K562 (cell line): ENCODE measurements around the gene SCYL1. TPM values are rescaled to one million over a fixed set of nuclear protein-coding genes. Genes with fewer than 3 reads are reported as not detected.

ENCODE experiments used
- ASH1L ChIP-seq: fragments of 450-650 bp; IDR thresholded peaks from 2 replicates; pipeline ENCODE4 v1.6.1; 2018; ENCODE audit warnings: borderline replicate concordance, mild to moderate bottlenecking, low read depth; ENCODE audit not compliant: partially characterized antibody
- CBFA2T2 ChIP-seq: fragments of 450-650 bp; conservative IDR thresholded peaks from 2 replicates; pipeline ENCODE4 v1.6.1; 2017; ENCODE audit warnings: mild to moderate bottlenecking
- CBX3 ChIP-seq, 2 experiments: IDR thresholded peaks; 1 replicate in 1 of 2; 2 replicates in 1 of 2; pipeline ENCODE4 v1.6.1; 2012; ENCODE audit warnings: inconsistent platforms in 2 of 2, low read length in 2 of 2, borderline replicate concordance in 1 of 2, control low read depth in 1 of 2
- CCAR2 ChIP-seq: fragments of 200-400 bp; formaldehyde crosslinking; IDR thresholded peaks from 2 replicates; pipeline ENCODE4 v1.6.1; 2017; ENCODE audit warnings: mild to moderate bottlenecking, low read depth, low read length
- GABPA ChIP-seq: fragments of 200-800 bp; sonication (Bioruptor generic); conservative IDR thresholded peaks from 2 replicates; pipeline ENCODE4 v1.6.1; 2016; ENCODE audit warnings: low read depth, missing genetic modification characterization, missing compliant biosample characterization
- HDAC8 ChIP-seq: fragments of 450-650 bp; IDR thresholded peaks from 2 replicates; pipeline ENCODE4 v1.6.1; 2016; ENCODE audit warnings: mild to moderate bottlenecking, missing genetic modification characterization, moderate library complexity, missing compliant biosample characterization
- HMG20B ChIP-seq: fragments of 250-450 bp; sonication (Bioruptor Pico); IDR thresholded peaks from 2 replicates; pipeline ENCODE4 v1.5.0; 2021; ENCODE audit warnings: mild to moderate bottlenecking
- L3MBTL2 ChIP-seq: fragments of 450-650 bp; IDR thresholded peaks from 2 replicates; pipeline ENCODE4 v1.6.1; 2016; ENCODE audit warnings: mild to moderate bottlenecking, moderate library complexity
- POLR2G ChIP-seq: fragments of 200-400 bp; formaldehyde crosslinking; IDR thresholded peaks from 2 replicates; pipeline ENCODE4 v1.6.1; 2017; ENCODE audit warnings: low read depth, mild to moderate bottlenecking, antibody characterized with exemption, low read length, moderate library complexity
- SAFB2 ChIP-seq: fragments of 200-400 bp; formaldehyde crosslinking; IDR thresholded peaks from 2 replicates; pipeline ENCODE4 v1.6.1; 2018; ENCODE audit warnings: borderline replicate concordance, low read length, low read depth, moderate library complexity; ENCODE audit not compliant: severe bottlenecking
- SMARCC2 ChIP-seq: fragments of 450-650 bp; IDR thresholded peaks from 2 replicates; pipeline ENCODE4 v1.6.1; 2017; ENCODE audit warnings: antibody characterized with exemption, moderate library complexity, mild to moderate bottlenecking, low read depth
- SRSF1 ChIP-seq: fragments of 200-400 bp; formaldehyde crosslinking; IDR thresholded peaks from 2 replicates; pipeline ENCODE4 v1.6.1; 2017; ENCODE audit warnings: mild to moderate bottlenecking, low read depth, low read length, moderate library complexity
- STAT5A ChIP-seq: IDR thresholded peaks from 2 replicates; pipeline ENCODE4 v1.6.1; 2012; ENCODE audit warnings: low read length, inconsistent platforms, borderline replicate concordance
- TEAD4 ChIP-seq, 2 experiments: sonication (generic) in 1 of 2; formaldehyde crosslinking in 1 of 2; IDR thresholded peaks; 2 replicates each; pipeline versions ENCODE4 v1.6.1 to v1.8.0; 2012 to 2022; ENCODE audit warnings: borderline replicate concordance in 1 of 2, inconsistent platforms in 1 of 2, low read length in 1 of 2, mild to moderate bottlenecking in 1 of 2, missing genetic modification reagents in 1 of 2
- ZNF175 ChIP-seq: fragments of 200-800 bp; sonication (Bioruptor generic); IDR thresholded peaks from 2 replicates; pipeline ENCODE4 v1.6.1; 2016; ENCODE audit warnings: low read depth, mild to moderate bottlenecking, missing genetic modification characterization, missing compliant biosample characterization
- ZNF224 ChIP-seq: sonication (generic); formaldehyde crosslinking; IDR thresholded peaks from 2 replicates; pipeline ENCODE4 v1.8.0; 2022; ENCODE audit warnings: mild to moderate bottlenecking, missing genetic modification reagents
- polyA plus RNA-seq, 8 experiments: library from polyadenylated mRNA; depleted of rRNA in 4 of 8; stranded (reverse) in 5 of 8; unstranded in 3 of 8; fragments of >200 nt; fragmentation: Nextera tagmentation in 2 of 8; fragmentation: Illumina TruSeq in 1 of 8; extraction: Ambion mirVana in 2 of 8; extraction: Trizol in 1 of 8; gene quantifications; 2 replicates each; pipeline versions ENCODE4 v1.2.1 to v1.2.3, GENCODE V29; 2011 to 2014; ENCODE audit warnings: inconsistent platforms in 1 of 8, missing spikeins in 1 of 8
- total RNA-seq, 7 experiments: library from RNA; depleted of rRNA in 6 of 7; stranded (reverse); fragments of >200 nt in 6 of 7; fragmentation: Illumina TruSeq in 2 of 7; extraction: Trizol in 2 of 7; gene quantifications; 2 replicates each; pipeline versions ENCODE4 v1.2.1 to v1.2.3, GENCODE V29; 2011 to 2021; ENCODE audit warnings: low replicate concordance in 1 of 7
- TF ChIP-seq, protein P1 (sequence below): fragments of 450-650 bp; IDR thresholded peaks from 2 replicates; pipeline ENCODE4 v1.6.1; 2016; ENCODE audit warnings: borderline replicate concordance
- TF ChIP-seq, protein P2 (sequence below): fragments of 250-450 bp; sonication (Bioruptor Pico); IDR thresholded peaks from 2 replicates; pipeline ENCODE4 v1.8.0; 2022; ENCODE audit warnings: moderate library complexity, mild to moderate bottlenecking, inconsistent platforms
- TF ChIP-seq, protein P3 (sequence below): IDR thresholded peaks from 2 replicates; pipeline ENCODE4 v1.6.1; 2012; ENCODE audit warnings: low read depth, low read length, improper control_type of control experiment, borderline replicate concordance
- TF ChIP-seq, protein P4 (sequence below): fragments of 450-650 bp; conservative IDR thresholded peaks from 2 replicates; pipeline ENCODE4 v1.6.1; 2016; ENCODE audit warnings: missing genetic modification characterization, low read depth, mild to moderate bottlenecking, control low read depth, missing compliant biosample characterization

Gene SCYL1
- total and polyA plus RNA-seq, 9 of the 15 experiments (the other 6 are each of a cell fraction or from before 2014, with no cell fraction given): 1.9 to 145 (median 57.6) TPM

DNA sequence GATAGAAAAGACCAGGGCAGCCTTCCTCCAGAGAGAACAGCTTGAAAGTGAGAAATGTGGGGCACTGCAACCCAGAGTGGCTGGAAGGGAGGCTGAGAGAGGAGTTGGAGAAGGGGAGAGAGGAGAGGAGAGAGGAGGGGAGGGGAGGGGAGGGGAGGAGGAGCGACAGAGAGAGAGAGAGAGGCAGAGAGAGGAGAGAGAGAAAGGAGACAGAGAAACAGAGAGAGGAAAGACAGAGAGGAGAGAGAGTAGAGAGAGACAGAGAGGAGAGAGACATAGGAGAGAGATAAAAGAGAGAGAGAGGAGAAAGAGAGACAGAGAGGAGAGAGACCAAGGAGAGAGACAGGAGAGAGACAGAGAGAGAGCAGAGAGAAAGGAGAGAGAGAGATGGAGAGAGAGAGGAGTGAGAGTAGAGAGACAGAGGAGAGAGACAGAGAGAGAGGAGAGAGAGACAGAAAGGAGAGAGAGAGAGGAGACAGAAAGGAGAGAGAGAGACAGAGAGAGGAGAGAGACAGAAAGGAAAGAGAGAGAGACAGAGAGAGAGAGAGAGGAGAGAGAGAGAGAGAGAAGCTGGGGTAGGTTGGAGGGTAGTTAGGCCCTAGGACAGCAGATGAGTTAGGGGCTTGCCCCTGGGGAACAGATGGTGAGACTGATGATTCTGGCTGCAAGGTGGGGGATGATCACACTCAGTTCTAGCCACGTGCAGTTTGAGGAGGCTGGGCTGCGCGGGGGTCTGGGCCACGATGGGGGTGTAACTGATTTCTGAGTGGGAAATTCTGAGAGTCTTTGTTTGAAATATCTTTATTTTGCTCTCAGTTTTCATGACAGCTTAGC is 8.5 kb upstream of the SCYL1 start (continued):
- TF ChIP-seq CBX3 (IDR thresholded peaks at IDR 0.05; ENCODE audit: borderline replicate concordance in 1 of 2, low read length in 2 of 2): no peak
- TF ChIP-seq, protein P1, sequence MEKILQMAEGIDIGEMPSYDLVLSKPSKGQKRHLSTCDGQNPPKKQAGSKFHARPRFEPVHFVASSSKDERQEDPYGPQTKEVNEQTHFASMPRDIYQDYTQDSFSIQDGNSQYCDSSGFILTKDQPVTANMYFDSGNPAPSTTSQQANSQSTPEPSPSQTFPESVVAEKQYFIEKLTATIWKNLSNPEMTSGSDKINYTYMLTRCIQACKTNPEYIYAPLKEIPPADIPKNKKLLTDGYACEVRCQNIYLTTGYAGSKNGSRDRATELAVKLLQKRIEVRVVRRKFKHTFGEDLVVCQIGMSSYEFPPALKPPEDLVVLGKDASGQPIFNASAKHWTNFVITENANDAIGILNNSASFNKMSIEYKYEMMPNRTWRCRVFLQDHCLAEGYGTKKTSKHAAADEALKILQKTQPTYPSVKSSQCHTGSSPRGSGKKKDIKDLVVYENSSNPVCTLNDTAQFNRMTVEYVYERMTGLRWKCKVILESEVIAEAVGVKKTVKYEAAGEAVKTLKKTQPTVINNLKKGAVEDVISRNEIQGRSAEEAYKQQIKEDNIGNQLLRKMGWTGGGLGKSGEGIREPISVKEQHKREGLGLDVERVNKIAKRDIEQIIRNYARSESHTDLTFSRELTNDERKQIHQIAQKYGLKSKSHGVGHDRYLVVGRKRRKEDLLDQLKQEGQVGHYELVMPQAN: peak; percentile 36; the same call in 1 of the 2 replicates
- TF ChIP-seq ZNF175: no peak
- TF ChIP-seq, protein P2, sequence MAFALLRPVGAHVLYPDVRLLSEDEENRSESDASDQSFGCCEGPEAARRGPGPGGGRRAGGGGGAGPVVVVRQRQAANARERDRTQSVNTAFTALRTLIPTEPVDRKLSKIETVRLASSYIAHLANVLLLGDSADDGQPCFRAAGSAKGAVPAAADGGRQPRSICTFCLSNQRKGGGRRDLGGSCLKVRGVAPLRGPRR (CRISPR knock-in tag): no peak
- TF ChIP-seq, protein P3, sequence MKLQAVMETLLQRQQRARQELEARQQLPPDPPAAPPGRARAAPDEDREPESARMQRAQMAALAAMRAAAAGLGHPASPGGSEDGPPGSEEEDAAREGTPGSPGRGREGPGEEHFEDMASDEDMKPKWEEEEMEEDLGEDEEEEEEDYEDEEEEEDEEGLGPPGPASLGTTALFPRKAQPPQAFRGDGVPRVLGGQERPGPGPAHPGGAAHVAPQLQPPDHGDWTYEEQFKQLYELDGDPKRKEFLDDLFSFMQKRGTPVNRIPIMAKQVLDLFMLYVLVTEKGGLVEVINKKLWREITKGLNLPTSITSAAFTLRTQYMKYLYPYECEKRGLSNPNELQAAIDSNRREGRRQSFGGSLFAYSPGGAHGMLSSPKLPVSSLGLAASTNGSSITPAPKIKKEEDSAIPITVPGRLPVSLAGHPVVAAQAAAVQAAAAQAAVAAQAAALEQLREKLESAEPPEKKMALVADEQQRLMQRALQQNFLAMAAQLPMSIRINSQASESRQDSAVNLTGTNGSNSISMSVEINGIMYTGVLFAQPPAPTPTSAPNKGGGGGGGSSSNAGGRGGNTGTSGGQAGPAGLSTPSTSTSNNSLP: no peak
- no peak for TF ChIP-seq SMARCC2
- no peak for TF ChIP-seq ASH1L
- TF ChIP-seq, protein P4, sequence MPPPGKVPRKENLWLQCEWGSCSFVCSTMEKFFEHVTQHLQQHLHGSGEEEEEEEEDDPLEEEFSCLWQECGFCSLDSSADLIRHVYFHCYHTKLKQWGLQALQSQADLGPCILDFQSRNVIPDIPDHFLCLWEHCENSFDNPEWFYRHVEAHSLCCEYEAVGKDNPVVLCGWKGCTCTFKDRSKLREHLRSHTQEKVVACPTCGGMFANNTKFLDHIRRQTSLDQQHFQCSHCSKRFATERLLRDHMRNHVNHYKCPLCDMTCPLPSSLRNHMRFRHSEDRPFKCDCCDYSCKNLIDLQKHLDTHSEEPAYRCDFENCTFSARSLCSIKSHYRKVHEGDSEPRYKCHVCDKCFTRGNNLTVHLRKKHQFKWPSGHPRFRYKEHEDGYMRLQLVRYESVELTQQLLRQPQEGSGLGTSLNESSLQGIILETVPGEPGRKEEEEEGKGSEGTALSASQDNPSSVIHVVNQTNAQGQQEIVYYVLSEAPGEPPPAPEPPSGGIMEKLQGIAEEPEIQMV (tag): no peak
- TF ChIP-seq HDAC8 (tag): no peak
- TF ChIP-seq SRSF1: no peak
- TF ChIP-seq STAT5A: no peak
- no peak for TF ChIP-seq CCAR2
- TF ChIP-seq HMG20B (CRISPR knock-in tag): no peak
- no peak for TF ChIP-seq ZNF224 (CRISPR knock-in tag)
- no peak for TF ChIP-seq GABPA
- no peak for TF ChIP-seq SAFB2
- TF ChIP-seq TEAD4 (IDR thresholded peaks at IDR 0.05; ENCODE audit: low read length): no peak
- no peak for TF ChIP-seq TEAD4 (CRISPR knock-in tag; IDR thresholded peaks at IDR 0.05; ENCODE audit: borderline replicate concordance)
- TF ChIP-seq POLR2G: no peak
- TF ChIP-seq CBFA2T2: no peak
- TF ChIP-seq L3MBTL2: no peak
